ENCODE data around the gene KIF26A.

The KIF26A gene

GRCh38 chr14:104147346-104148125, 9.1 kb downstream of the KIF26A start:
- no peaks in the 10 kb centered on the region for H3K79me2 ChIP-seq (ENCODE audit: low read length)
- H3K36me3 ChIP-seq (replicated peaks; ENCODE audit: low read depth, low read length) = no peaks in the 10 kb centered on the region
- no peaks in the 10 kb centered on the region for H4K20me1 ChIP-seq (ENCODE audit: insufficient read depth, low read length)
- no peaks in the 10 kb centered on the region for H3K27me3 ChIP-seq (ENCODE audit: low read depth, low read length)
- no peak overlapping the region for H2AFZ ChIP-seq (ENCODE audit: low read depth, low read length)
- H3K9me3 ChIP-seq (ENCODE audit: insufficient read depth, low read length) = no peaks in the 10 kb centered on the region
- H3K4me1 ChIP-seq (ENCODE audit: low read length) = peaks cover 7% of the 10 kb centered on the region
- no peak overlapping the region for H3K4me3 ChIP-seq (ENCODE audit: low read length)
- no peak overlapping the region for H3K9ac ChIP-seq (ENCODE audit: low read length)
- H3K4me2 ChIP-seq (ENCODE audit: low read length) = peak overlapping the region; percentile 38; the same call in 1 of the 2 replicates
- H3K27ac ChIP-seq (ENCODE audit: low read length) = no peak overlapping the region
- no peak for TF ChIP-seq EZH2phosphoT487 (IDR thresholded peaks at IDR 0.05; ENCODE audit: low read depth)
- no peak for TF ChIP-seq CTCF (IDR thresholded peaks at IDR 0.05; ENCODE audit: low read depth, low read length)

GRCh38 chr14:104148433-104149277, 10.3 kb downstream of the KIF26A start:
- no peaks in the 10 kb centered on the region for H3K36me3 ChIP-seq (replicated peaks; ENCODE audit: low read depth, low read length)
- H3K27ac ChIP-seq (ENCODE audit: low read length) = no peak overlapping the region
- H2AFZ ChIP-seq (ENCODE audit: low read depth, low read length) = no peak overlapping the region
- peaks cover 7% of the 10 kb centered on the region for H3K4me1 ChIP-seq (ENCODE audit: low read length)
- H4K20me1 ChIP-seq (ENCODE audit: insufficient read depth, low read length) = no peaks in the 10 kb centered on the region
- H3K4me2 ChIP-seq (ENCODE audit: low read length) = peak overlapping the region; percentile 38
- peak overlapping the region; percentile 24; the same call in 1 of the 2 replicates for H3K9ac ChIP-seq (ENCODE audit: low read length)
- no peaks in the 10 kb centered on the region for H3K9me3 ChIP-seq (ENCODE audit: insufficient read depth, low read length)
- TF ChIP-seq CTCF (IDR thresholded peaks at IDR 0.05; ENCODE audit: low read depth, low read length) = no peak
- TF ChIP-seq EZH2phosphoT487 (IDR thresholded peaks at IDR 0.05; ENCODE audit: low read depth) = no peak
- H3K27me3 ChIP-seq (ENCODE audit: low read depth, low read length) = no peaks in the 10 kb centered on the region
- no peak overlapping the region for H3K4me3 ChIP-seq (ENCODE audit: low read length)
- H3K79me2 ChIP-seq (ENCODE audit: low read length) = no peaks in the 10 kb centered on the region

- no peak for TF ChIP-seq EZH2phosphoT487 (IDR thresholded peaks at IDR 0.05; ENCODE audit: low read depth)
- no peak for TF ChIP-seq CTCF (IDR thresholded peaks at IDR 0.05; ENCODE audit: low read depth, low read length)
- Histone ChIP-seq H3K4me1 (ENCODE audit: low read length) (peaks cover 7% of the 10 kb centered on the region), H2AFZ (ENCODE audit: low read depth, low read length) (no peak overlapping the region), H3K9ac (ENCODE audit: low read length) (no peak overlapping the region), H3K27me3 (ENCODE audit: low read depth, low read length) (no peaks in the 10 kb centered on the region), H3K36me3 (replicated peaks; ENCODE audit: low read depth, low read length) (no peaks in the 10 kb centered on the region), H3K4me2 (ENCODE audit: low read length) (no peak overlapping the region), H3K27ac (ENCODE audit: low read length) (no peak overlapping the region), H3K4me3 (ENCODE audit: low read length) (no peak overlapping the region), H3K79me2 (ENCODE audit: low read length) (no peaks in the 10 kb centered on the region), H4K20me1 (ENCODE audit: insufficient read depth, low read length) (no peaks in the 10 kb centered on the region), H3K9me3 (ENCODE audit: insufficient read depth, low read length) (no peaks in the 10 kb centered on the region)
These were observed 10.8 kb downstream of the KIF26A start for GRCh38 chr14:104149278-104149595.

GRCh38 chr14:104149617-104150135, 11.3 kb downstream of the KIF26A start:
- H3K4me2 ChIP-seq (ENCODE audit: low read length) = no peak overlapping the region
- H3K79me2 ChIP-seq (ENCODE audit: low read length) = no peaks in the 10 kb centered on the region
- no peak overlapping the region for H3K4me3 ChIP-seq (ENCODE audit: low read length)
- H3K9me3 ChIP-seq (ENCODE audit: insufficient read depth, low read length) = no peaks in the 10 kb centered on the region
- H3K27me3 ChIP-seq (ENCODE audit: low read depth, low read length) = no peaks in the 10 kb centered on the region
- H3K36me3 ChIP-seq (replicated peaks; ENCODE audit: low read depth, low read length) = no peaks in the 10 kb centered on the region
- H3K4me1 ChIP-seq (ENCODE audit: low read length) = peaks cover 7% of the 10 kb centered on the region
- no peak overlapping the region for H3K27ac ChIP-seq (ENCODE audit: low read length)
- TF ChIP-seq CTCF (IDR thresholded peaks at IDR 0.05; ENCODE audit: low read depth, low read length) = no peak
- no peak overlapping the region for H3K9ac ChIP-seq (ENCODE audit: low read length)
- H4K20me1 ChIP-seq (ENCODE audit: insufficient read depth, low read length) = no peaks in the 10 kb centered on the region
- H2AFZ ChIP-seq (ENCODE audit: low read depth, low read length) = no peak overlapping the region

Measured in OCI-LY3 (cell line).